ENCODE data around the gene MRPL14. TPM values are rescaled to one million over a fixed set of nuclear protein-coding genes. Genes with fewer than 3 reads are reported as not detected.
A peak's percentile ranks its signal among the peaks of the same experiment; 100 is the strongest.

MRPL14 gene
- polyA plus RNA-seq, 1 experiment, result 58.4 TPM

GRCh38 chr6:44154067-44154466 is 26.8 kb upstream of the MRPL14 start:
- POLR2A ChIA-PET, result no interaction called here
- H3K4me3 ChIP-seq (ENCODE audit: low read depth, low read length), result no peak overlapping the region
- CTCF ChIA-PET, result interaction anchor here (2.1 to 7.0 kb wide), 2 partner anchors 19 to 57 kb away, joined by 4 to 75 read pairs; no protein-coding TSS in a partner anchor
- no peak for DNase-seq (ENCODE audit: low read depth)
- TF ChIP-seq CTCF (IDR thresholded peaks at IDR 0.05; ENCODE audit: insufficient read depth, low read depth, low read length), result no peak
- H3K36me3 ChIP-seq (ENCODE audit: control insufficient read depth, insufficient read depth, low read length), result peaks cover 3% of the 10 kb centered on the region
- no peaks in the 10 kb centered on the region for H3K27me3 ChIP-seq (ENCODE audit: control insufficient read depth, insufficient read depth, low read length)

GRCh38 chr6:44152533-44152932 is 25.3 kb upstream of the MRPL14 start:
- TF ChIP-seq CTCF (IDR thresholded peaks at IDR 0.05; ENCODE audit: insufficient read depth, low read depth, low read length), result no peak
- POLR2A ChIA-PET, result no interaction called here
- Histone ChIP-seq H3K27me3 (ENCODE audit: control insufficient read depth, insufficient read depth, low read length) (no peaks in the 10 kb centered on the region), H3K4me3 (ENCODE audit: low read depth, low read length) (no peak overlapping the region), H3K36me3 (ENCODE audit: control insufficient read depth, insufficient read depth, low read length) (peaks cover 3% of the 10 kb centered on the region)
- DNase-seq (ENCODE audit: low read depth), result no peak
- CTCF ChIA-PET, result interaction anchor here (1.2 to 7.0 kb wide), 2 partner anchors 49 to 55 kb away, joined by 4 to 75 read pairs; no protein-coding TSS in a partner anchor

GRCh38 chr6:44152109-44152461 is 24.8 kb upstream of the MRPL14 start:
- Histone ChIP-seq H3K4me3 (ENCODE audit: low read depth, low read length) (no peak overlapping the region), H3K36me3 (ENCODE audit: control insufficient read depth, insufficient read depth, low read length) (peaks cover 6% of the 10 kb centered on the region), H3K27me3 (ENCODE audit: control insufficient read depth, insufficient read depth, low read length) (no peaks in the 10 kb centered on the region)
- ChIA-PET POLR2A (no interaction called here), CTCF (interaction anchor here (1.1 to 7.0 kb wide), 5 partner anchors 9 to 55 kb away, joined by 3 to 81 read pairs (median 4); no protein-coding TSS in a partner anchor)
- TF ChIP-seq CTCF (IDR thresholded peaks at IDR 0.05; ENCODE audit: insufficient read depth, low read depth, low read length), result no peak
- no peak for DNase-seq (ENCODE audit: low read depth)

- peak; percentile 91 for TF ChIP-seq CTCF (IDR thresholded peaks at IDR 0.05; ENCODE audit: insufficient read depth, low read depth, low read length)
- CTCF ChIA-PET, result interaction anchor here (0.8 to 6.0 kb wide), 9 partner anchors 10 to 201 kb away, joined by 3 to 81 read pairs (median 5); no protein-coding TSS in a partner anchor
- POLR2A ChIA-PET, result no interaction called here
Measured at GRCh38 chr6:44151348-44152108, 24.3 kb upstream of the MRPL14 start.

DNA sequence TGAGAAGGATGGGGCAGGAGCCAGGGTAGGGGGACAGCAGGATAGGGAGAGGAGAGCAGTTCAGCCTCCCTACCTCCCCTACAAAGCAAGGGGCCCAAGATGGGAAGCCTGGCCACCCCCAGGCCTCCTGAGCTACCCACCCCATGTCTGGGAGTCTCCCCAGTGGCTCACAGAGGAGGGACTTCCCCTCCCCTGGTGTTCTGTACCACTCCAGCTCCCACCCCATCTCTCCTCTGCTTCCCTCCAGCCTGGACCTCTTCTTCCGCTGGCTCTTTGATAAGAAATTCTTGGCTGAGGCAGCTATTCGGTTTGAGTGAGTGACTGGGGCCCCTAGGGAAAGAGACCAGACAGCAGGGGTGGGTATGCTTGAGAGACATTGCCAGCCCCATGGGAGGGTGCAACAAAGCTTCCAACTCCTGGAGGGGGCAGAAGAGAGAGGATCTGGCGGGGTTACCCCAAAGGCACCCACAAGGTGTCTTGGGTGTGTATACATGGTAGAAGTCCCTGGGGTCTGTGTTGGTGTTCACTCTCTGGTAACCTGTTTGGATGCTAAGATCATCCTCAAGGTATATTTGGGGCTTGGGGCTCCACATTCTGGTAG is 23.2 kb upstream of the MRPL14 start:
- Histone ChIP-seq H3K36me3 (ENCODE audit: control insufficient read depth, insufficient read depth, low read length) (peaks cover 9% of the 10 kb centered on the region), H3K27me3 (ENCODE audit: control insufficient read depth, insufficient read depth, low read length) (no peaks in the 10 kb centered on the region), H3K4me3 (ENCODE audit: low read depth, low read length) (no peak overlapping the region)
- ChIA-PET CTCF (interaction anchor here (0.7 to 6.0 kb wide), 6 partner anchors 9 to 185 kb away, joined by 3 to 81 read pairs (median 4); no protein-coding TSS in a partner anchor), POLR2A (no interaction called here)
- no peak for DNase-seq (ENCODE audit: low read depth)
- TF ChIP-seq CTCF (IDR thresholded peaks at IDR 0.05; ENCODE audit: insufficient read depth, low read depth, low read length), result no peak

More at GRCh38 chr6:44151348-44152108, 24.3 kb upstream of the MRPL14 start:
- DNase-seq (ENCODE audit: low read depth), result no peak
- H3K36me3 ChIP-seq (ENCODE audit: control insufficient read depth, insufficient read depth, low read length), result peaks cover 7% of the 10 kb centered on the region
- no peak overlapping the region for H3K4me3 ChIP-seq (ENCODE audit: low read depth, low read length)
- no peaks in the 10 kb centered on the region for H3K27me3 ChIP-seq (ENCODE audit: control insufficient read depth, insufficient read depth, low read length)
